Stromal cell of bone marrow (primary cell): Measurements from ENCODE around the gene WDR1.

Source experiments
- DNase-seq: peaks from one replicate; pipeline ENCODE4 v3.0.0-alpha.2; 2012; ENCODE audit warnings: low read depth

Gene WDR1

GRCh38 chr4:10098780-10099160 lies 17.8 kb downstream of the WDR1 start:
- no peak for DNase-seq

- no peak for DNase-seq
Observed at GRCh38 chr4:10097906-10098779, 18.5 kb downstream of the WDR1 start.

- no peak for DNase-seq
Observed at GRCh38 chr4:10096978-10097335, 19.6 kb downstream of the WDR1 start.

GRCh38 chr4:10096201-10096977 lies 20.2 kb downstream of the WDR1 start:
- peak; percentile 92 for DNase-seq

- DNase-seq = no peak
Observed at GRCh38 chr4:10095296-10095991, 21.2 kb downstream of the WDR1 start.

GRCh38 chr4:10094841-10095240 lies 21.8 kb downstream of the WDR1 start:
- DNase-seq = no peak

GRCh38 chr4:10093801-10094552 lies 22.6 kb downstream of the WDR1 start:
- no peak for DNase-seq

GRCh38 chr4:10093271-10093621 lies 23.4 kb downstream of the WDR1 start:
- DNase-seq = no peak

- no peak for DNase-seq
Observed at GRCh38 chr4:10092481-10093270, 23.9 kb downstream of the WDR1 start.

- DNase-seq = no peak
Observed at GRCh38 chr4:10091531-10092181, 24.9 kb downstream of the WDR1 start.

- DNase-seq = no peak
Observed at GRCh38 chr4:10090467-10091250, 25.9 kb downstream of the WDR1 start.

- DNase-seq = no peak
Observed at GRCh38 chr4:10089346-10089745, 27.3 kb downstream of the WDR1 start.

GRCh38 chr4:10088135-10089010 lies 28.2 kb downstream of the WDR1 start:
- no peak for DNase-seq

GRCh38 chr4:10087152-10087791 lies 29.3 kb downstream of the WDR1 start:
- DNase-seq = no peak

- DNase-seq = no peak
Observed at GRCh38 chr4:10086506-10087120, 30.0 kb downstream of the WDR1 start.

- no peak for DNase-seq
Observed at GRCh38 chr4:10085828-10086505, 30.6 kb downstream of the WDR1 start.

GRCh38 chr4:10085386-10085785 lies 31.2 kb downstream of the WDR1 start:
- no peak for DNase-seq
